HG03095 (cell line): ENCODE data around the gene PRKN.

ENCODE experiments used
- ATAC-seq: cut with Tn5 transposase; IDR thresholded peaks from one replicate; pipeline ENCODE4 v1.9.1; 2021; ENCODE audit warnings: moderate library complexity; ENCODE audit not compliant: unreplicated experiment

Gene PRKN

DNA sequence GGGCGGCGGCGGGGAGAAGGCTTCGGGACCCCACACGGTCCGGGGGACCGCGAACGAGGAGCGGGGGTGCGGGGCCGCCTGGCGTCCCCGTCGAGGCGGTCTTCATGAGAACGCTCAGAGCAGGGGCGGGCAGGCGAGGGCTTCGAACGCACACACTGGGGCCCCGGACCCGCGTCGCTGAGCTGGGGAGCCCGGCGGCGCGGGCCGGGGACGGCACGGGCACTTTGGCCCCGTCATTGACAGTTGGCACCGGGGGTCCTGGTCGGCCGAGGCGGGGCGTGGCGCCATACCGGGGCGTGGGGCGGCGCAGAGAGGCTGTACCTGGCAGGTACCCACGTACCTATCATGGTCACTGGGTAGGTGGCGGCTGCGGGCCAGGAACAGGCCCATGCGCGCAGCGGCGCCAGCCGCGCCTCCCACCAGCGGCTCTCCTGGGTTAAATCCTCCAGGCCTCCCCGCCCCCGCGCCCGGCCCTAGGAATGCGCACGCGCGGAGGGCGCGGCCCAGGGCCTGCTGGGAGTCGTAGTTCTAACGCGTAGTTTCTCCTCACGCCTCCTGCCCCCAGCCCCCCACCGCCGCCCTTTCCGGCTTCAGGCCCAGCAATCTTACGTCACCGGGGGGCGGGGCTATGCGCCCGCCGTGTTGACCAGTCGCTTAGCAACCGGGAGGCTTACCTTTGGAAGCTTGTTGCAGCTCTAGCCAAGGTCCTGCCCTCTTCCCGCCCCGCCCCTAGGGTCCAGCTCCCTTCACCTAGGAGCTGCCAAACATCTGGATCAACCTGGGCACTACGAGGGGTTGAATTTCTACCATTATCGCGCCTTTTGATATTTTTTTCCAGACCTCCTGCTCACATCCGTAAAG lies at the start of gene PRKN, which contains the start of gene PACRG:
Gene PRKN, minus strand, starts transcription at position 445 of the 861 bp plus-strand sequence.
Gene PACRG, plus strand, starts transcription at position 653 of the 861 bp plus-strand sequence.
- ATAC-seq: peak; percentile 98

DNA sequence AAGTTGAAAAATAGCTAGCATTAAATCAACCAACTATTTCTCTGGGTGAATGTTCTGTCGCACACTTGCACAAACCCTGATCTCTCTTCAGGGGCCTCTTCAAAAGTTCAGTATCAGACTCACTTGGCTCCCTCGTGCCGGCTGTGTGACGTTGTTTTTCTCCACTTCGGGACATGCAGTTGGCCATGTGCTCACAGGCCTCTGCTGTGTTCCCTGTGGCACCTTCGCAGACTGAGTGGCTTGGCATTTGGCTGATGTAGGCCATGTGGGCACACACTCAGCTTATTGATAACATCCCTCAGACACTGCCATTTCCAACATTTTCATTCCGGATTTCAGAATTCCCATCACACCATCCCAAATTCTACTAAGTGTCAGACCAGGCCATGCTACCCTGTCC lies 49.5 kb upstream of the PRKN start:
- ATAC-seq: no peak

DNA sequence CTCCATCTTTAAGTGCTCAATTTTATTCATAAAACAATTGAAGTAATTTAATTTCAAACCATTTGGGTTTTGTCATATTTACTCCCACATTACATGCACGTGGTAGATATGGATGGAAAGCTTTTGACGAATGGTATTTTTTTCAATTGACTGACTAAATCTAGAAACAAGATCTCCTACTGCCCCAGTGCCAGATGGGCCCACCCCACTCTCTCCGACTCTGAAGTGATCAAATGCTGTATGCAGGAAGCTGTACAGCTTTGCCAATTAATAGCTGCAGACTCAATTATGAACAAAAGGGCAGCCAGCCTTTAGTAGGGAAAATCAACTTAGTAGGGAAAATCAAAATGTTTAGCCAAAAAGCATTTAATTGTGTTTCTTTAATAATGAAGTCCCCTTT lies 46.4 kb upstream of the PRKN start:
- ATAC-seq: no peak

- ATAC-seq: no peak
Measured at GRCh38 chr6:162772466-162772865, 44.9 kb upstream of the PRKN start.

GRCh38 chr6:162770955-162771354 lies 43.4 kb upstream of the PRKN start:
- ATAC-seq: no peak

DNA sequence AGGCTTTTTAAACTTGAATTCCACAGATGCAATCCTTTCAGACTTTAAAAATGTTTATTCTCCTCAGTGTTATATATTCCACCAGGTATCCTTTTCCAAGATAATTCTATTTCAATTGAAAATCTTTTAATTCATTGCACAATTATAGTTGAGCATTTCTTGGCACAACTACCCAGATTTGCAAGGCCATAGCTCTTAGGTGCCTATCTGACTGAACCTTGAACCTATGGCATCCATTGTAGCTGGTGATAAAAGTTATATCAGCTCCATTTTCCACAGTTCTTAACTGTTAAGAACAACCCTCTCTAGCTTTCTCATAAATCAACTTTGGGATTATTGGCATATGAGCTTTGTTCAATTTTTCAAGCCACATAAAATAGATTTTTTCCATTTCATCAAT lies 42.6 kb upstream of the PRKN start:
- ATAC-seq: no peak

GRCh38 chr6:162753775-162754174 lies 26.2 kb upstream of the PRKN start:
- no peak for ATAC-seq

GRCh38 chr6:162751211-162751859 lies 23.8 kb upstream of the PRKN start:
- no peak for ATAC-seq

GRCh38 chr6:162750776-162751175 lies 23.2 kb upstream of the PRKN start:
- no peak for ATAC-seq

DNA sequence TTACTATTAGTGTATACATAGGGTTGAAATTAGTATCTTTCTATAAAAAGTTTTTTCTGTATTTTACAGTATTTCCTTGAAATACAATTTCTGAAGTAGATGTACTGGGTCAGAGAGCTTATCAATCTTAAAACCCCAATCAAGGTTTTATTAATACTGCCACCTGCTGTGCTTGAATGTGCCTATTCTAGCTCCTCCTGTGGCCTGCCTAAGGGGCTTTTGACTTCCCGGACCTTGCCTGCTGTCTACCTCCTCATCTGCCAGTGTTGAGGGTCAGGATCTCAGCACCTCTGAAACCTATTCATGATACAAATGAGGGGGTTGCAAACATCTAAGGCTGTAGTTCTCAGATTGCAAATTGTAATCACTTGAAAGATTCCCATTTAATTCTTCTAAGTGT lies 9.4 kb upstream of the PRKN start:
- ATAC-seq: no peak

DNA sequence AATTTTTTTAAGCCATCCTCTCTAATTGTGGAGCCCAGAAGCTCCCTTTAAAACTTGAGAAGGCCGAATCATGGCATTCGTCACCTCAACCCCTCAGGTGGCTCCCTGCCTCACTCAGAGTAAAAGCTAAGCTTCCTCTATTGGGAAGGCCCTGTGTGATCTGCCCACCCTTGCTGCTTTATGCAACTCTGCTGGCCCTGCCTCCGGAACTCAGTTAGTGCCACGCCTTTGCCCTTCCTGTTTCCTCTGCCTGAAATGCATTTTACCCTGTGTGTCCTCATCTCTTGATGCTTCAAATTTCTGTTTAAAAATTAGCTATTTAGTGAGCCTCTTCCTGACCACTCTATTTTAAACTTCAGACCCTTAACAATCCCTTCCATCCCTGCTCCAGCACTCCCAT lies 5.9 kb upstream of the PRKN start:
- no peak for ATAC-seq

- no peak for ATAC-seq
Measured at GRCh38 chr6:162730502-162730901, 2.9 kb upstream of the PRKN start.

DNA sequence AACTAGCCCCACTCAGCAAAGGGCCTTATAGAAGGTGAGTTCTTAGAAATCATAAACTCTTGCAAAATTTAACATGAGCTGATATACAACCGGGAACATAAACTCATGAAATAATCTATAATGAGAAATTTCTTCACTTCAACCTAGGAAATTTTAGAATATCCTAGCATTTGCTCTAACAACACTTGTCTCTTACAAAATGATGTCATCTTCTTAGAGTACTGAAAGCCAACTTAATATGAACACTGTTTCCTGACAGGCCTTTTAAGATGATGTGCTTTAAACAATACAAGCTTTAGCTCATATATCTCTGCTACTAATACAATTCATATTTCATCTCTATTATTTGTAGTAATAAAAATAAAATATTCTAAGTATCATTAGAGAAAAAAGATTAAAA lies 1.1 kb upstream of the PRKN start:
- ATAC-seq: no peak

GRCh38 chr6:162728197-162728596 lies 631 bp upstream of the PRKN start:
- no peak for ATAC-seq

DNA sequence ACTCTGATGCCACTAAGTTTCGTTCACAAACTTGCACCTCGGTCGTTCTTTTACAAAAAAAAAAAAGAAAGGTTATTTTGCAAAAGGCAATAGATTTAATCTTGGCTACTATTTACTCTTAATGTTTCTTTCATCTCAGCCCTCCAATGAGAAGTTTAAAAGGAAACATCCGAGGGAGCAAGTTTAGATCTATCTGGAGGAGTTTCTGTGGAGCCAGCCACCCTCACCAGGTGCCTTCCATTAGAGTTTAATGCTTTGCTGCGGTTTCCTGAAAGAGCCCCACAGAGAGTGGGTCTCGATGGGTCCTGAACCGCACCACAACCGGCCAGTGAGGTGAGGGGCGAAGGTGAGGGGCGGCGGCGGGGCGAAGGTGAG lies 632 bp downstream of the PRKN start:
- ATAC-seq: no peak

- no peak for ATAC-seq
Measured at GRCh38 chr6:162722633-162723032, 4.9 kb downstream of the PRKN start.

DNA sequence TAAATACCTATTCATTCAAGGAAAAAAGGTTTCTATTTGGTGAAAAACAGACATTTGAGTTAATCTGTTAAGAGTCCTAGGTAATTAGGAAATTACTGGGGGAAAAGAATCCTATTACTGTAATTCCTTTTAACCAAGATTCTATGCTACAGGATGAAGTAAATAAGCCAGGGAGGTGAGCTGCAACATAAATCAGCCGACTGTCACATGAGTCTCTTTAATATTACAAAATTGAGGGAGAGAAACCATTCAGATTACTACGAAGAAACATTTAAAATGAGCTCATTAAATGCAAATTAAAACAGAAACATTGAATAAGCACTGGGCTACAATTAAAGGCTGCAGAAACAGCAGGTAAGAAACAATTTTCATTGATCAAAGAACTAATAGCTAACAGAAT lies 5.3 kb downstream of the PRKN start:
- no peak for ATAC-seq

DNA sequence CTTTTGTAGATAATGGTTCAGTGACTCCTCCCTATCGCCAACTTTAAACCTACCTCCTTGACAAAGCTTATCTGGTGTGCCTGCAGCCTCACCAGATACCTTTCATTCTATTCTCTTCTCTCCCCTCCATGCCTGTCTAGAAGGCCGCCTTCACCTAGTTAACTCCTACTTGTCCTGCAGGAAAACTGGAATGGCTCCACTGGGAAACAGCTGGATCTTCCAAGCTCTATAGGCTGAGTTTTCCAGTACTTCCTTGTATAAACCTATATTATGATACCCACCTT lies 6.2 kb downstream of the PRKN start:
- ATAC-seq: no peak

- no peak for ATAC-seq
Measured at GRCh38 chr6:162719528-162719927, 8.0 kb downstream of the PRKN start.

DNA sequence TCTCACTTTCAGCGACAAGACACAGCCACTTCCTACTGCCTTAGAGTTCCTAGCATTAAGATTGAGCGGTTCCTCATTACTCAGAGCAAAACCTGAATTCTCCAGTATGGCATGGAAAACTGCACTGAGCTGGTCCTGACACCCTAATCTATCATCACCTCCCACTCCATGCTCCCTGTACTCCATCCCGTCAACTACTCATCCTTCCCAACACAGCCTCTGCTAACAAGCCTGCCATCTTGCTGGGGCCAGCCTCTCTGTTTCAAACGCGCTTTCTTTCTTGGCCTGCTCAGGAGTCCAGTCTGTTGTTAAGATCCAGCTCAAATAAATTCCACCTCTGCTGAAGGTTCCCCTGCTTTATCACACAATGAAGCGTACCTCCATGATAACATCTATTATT lies 12.0 kb downstream of the PRKN start:
- ATAC-seq: no peak

DNA sequence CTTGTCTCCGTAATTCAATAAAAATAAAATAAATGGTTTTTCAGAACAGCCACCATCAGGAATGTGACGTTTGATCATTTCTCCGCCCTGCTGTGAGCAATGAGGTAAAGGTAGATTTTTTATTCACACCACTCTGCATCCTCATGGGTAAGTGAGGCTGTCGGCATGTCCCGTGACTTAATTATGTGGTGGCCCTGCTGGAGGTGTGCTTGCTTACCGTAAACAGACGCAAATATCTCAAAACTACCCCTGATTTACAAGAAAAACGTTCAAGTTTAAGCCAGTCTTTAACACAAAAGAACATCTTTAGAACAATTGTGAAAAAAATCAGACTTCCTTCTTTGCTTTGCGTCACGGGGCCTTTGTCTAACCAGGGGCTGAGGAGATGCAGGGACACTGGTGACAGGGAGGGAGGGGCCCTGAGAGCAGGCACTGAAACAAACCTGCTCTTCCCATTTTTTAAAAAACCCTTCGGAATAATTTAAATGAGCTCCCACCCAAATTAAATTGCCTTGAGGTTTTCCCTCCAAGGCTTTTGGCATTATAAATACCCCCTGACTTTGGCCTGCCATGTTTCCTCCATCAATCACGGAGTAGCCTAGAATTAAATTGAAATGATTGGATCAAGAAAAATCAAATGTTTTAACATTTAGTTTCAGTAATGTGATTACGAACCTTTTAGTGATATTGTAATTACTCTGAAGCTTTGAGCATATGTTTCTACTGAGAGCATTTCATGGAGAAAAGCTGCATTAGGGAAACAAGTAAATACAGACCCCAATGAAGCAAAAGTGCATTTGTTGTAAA lies 13.4 kb downstream of the PRKN start:
- ATAC-seq: no peak

- ATAC-seq: no peak
Measured at GRCh38 chr6:162712694-162713093, 14.9 kb downstream of the PRKN start.
